Measurements from ENCODE around the gene SESN1. TPM values are rescaled to one million over a fixed set of nuclear protein-coding genes. Genes with fewer than 3 reads are reported as not detected.

SESN1 gene
- total RNA-seq, 3 donors from 2014 or later = 3.9 to 7.0 (median 5.2) TPM

Other genes with a start within 250 kb of the SESN1 start
- 1 to 10 TPM; 2.2 to 2.8 (median 2.3) TPM for gene ARMC2, start 246.4 kb downstream of the SESN1 start, total RNA-seq
- 1 to 10 TPM; 7.5 to 8.2 (median 7.6) TPM for gene CEP57L1, start 661 bp upstream of the SESN1 start, total RNA-seq